Mesendoderm (in vitro differentiated cells): ENCODE data around the gene ATP6V0C.
A peak's percentile ranks its signal among the peaks of the same experiment; 100 is the strongest.

Experiments used
- DNase-seq: peaks from one replicate; pipeline ENCODE4 v3.0.0; 2013
- H2AK5ac ChIP-seq: 2 replicates; pipeline ENCODE4 v1.6.1; 2013; ENCODE audit warnings: low read length, inconsistent platforms
- H2BK120ac ChIP-seq: 2 replicates; pipeline ENCODE4 v1.6.1; 2013; ENCODE audit warnings: low read depth, mild to moderate bottlenecking, low read length, moderate library complexity, mixed read lengths
- H2BK15ac ChIP-seq: replicated peaks from 2 replicates; pipeline ENCODE4 v1.6.1; 2013; ENCODE audit warnings: low read depth, mild to moderate bottlenecking, moderate library complexity
- H2BK5ac ChIP-seq: 2 replicates; pipeline ENCODE4 v1.6.1; 2013; ENCODE audit warnings: low read length, inconsistent platforms
- H3K18ac ChIP-seq: 2 replicates; pipeline ENCODE4 v1.6.1; 2013; ENCODE audit warnings: mild to moderate bottlenecking, low read length, mixed read lengths
- H3K23ac ChIP-seq: one replicate; pipeline ENCODE4 v1.6.1; 2013; ENCODE audit warnings: low read length
- H3K27ac ChIP-seq: 2 replicates; pipeline ENCODE4 v1.5.1; 2013; ENCODE audit warnings: low read depth, mild to moderate bottlenecking, inconsistent platforms, low read length, moderate library complexity
- H3K27me3 ChIP-seq: 2 replicates; pipeline ENCODE4 v1.6.1; 2013; ENCODE audit warnings: low read length, control low read depth, mild to moderate bottlenecking, inconsistent platforms; ENCODE audit not compliant: insufficient read depth, poor library complexity
- H3K36me3 ChIP-seq: 2 replicates; pipeline ENCODE4 v1.6.1; 2013; ENCODE audit warnings: low read length, inconsistent platforms; ENCODE audit not compliant: control insufficient read depth, insufficient read depth
- H3K4ac ChIP-seq: one replicate; pipeline ENCODE4 v1.6.1; 2013; ENCODE audit warnings: low read depth, mild to moderate bottlenecking, low read length, moderate library complexity
- H3K4me1 ChIP-seq: 2 replicates; pipeline ENCODE4 v1.6.1; 2013; ENCODE audit warnings: low read depth, low read length, inconsistent platforms; ENCODE audit not compliant: control insufficient read depth
- H3K4me2 ChIP-seq: 2 replicates; pipeline ENCODE4 v1.6.1; 2013; ENCODE audit warnings: low read length
- H3K4me3 ChIP-seq: 2 replicates; pipeline ENCODE4 v1.5.1; 2013; ENCODE audit warnings: mild to moderate bottlenecking, low read length
- H3K56ac ChIP-seq: one replicate; pipeline ENCODE4 v1.6.1; 2013; ENCODE audit warnings: low read length
- H3K79me1 ChIP-seq: 2 replicates; pipeline ENCODE4 v1.6.1; 2013; ENCODE audit warnings: low read length, inconsistent platforms
- H3K79me2 ChIP-seq: 2 replicates; pipeline ENCODE4 v1.6.1; 2013; ENCODE audit warnings: mild to moderate bottlenecking, low read length; ENCODE audit not compliant: control insufficient read depth, insufficient read depth
- H3K9ac ChIP-seq: 2 replicates; pipeline ENCODE4 v1.6.1; 2013; ENCODE audit warnings: low read length, inconsistent platforms
- H4K5ac ChIP-seq: one replicate; pipeline ENCODE4 v1.6.1; 2013; ENCODE audit warnings: low read length
- H4K8ac ChIP-seq: one replicate; pipeline ENCODE4 v1.6.1; 2013; ENCODE audit warnings: low read depth, mild to moderate bottlenecking, control low read depth, low read length, moderate library complexity
- WGBS: extraction: QIAGEN DNeasy Blood & Tissue Kit; methylation state at CpG from one replicate; pipeline ENCODE4 v1.1.7; 2013; ENCODE audit warnings: low lambda C conversion rate, missing lambda C conversion rate; ENCODE audit not compliant: insufficient coverage; ENCODE audit errors: extremely low coverage; 5-methylcytosine and 5-hydroxymethylcytosine counted together

Gene ATP6V0C

GRCh38 chr16:2471016-2471652, 42.6 kb upstream of the ATP6V0C start, which contains the start of gene NTN3:
TSS of gene NTN3 (plus strand) at chr16:2471297. CDS start at chr16:2471702, 405 bp downstream.
- Histone ChIP-seq H2BK5ac (no peak within 1 kb of the TSS), H2BK15ac (no peak within 1 kb of the TSS), H3K18ac (no peak within 1 kb of the TSS), H3K79me2 (no peaks in the 10 kb centered on the region), H3K4ac (no peak within 1 kb of the TSS), H2AK5ac (no peak within 1 kb of the TSS), H3K23ac (no peak within 1 kb of the TSS), H2BK120ac (no peak within 1 kb of the TSS), H4K8ac (no peak within 1 kb of the TSS), H3K4me1 (no peaks in the 10 kb centered on the region), H3K36me3 (no peaks in the 10 kb centered on the region), H4K5ac (no peak within 1 kb of the TSS), H3K27me3 (peaks cover 9% of the 10 kb centered on the region), H3K9ac (no peak within 1 kb of the TSS), H3K4me2 (peak within 1 kb of the TSS; percentile 9), H3K56ac (peak within 1 kb of the TSS; percentile 25), H3K27ac (no peak within 1 kb of the TSS), H3K4me3 (no peak within 1 kb of the TSS), H3K79me1 (no peaks in the 10 kb centered on the region)
- peak; percentile 43 for DNase-seq
- WGBS, result no CpG with 5 or more reads among the region's 59 CpGs

- no peak for DNase-seq
- WGBS, result no CpG with 5 or more reads among the region's 61 CpGs
- no peak overlapping the region for H2BK5ac ChIP-seq
- no peak overlapping the region for H4K5ac ChIP-seq
- peaks cover 9% of the 10 kb centered on the region for H3K27me3 ChIP-seq
- no peak overlapping the region for H3K23ac ChIP-seq
- no peak overlapping the region for H2BK15ac ChIP-seq
- no peaks in the 10 kb centered on the region for H3K4me1 ChIP-seq
- H3K79me2 ChIP-seq, result no peaks in the 10 kb centered on the region
- no peak overlapping the region for H3K18ac ChIP-seq
- no peak overlapping the region for H3K9ac ChIP-seq
- H3K4ac ChIP-seq, result no peak overlapping the region
- H3K56ac ChIP-seq, result peak overlapping the region; percentile 25
- H3K79me1 ChIP-seq, result no peaks in the 10 kb centered on the region
- H2AK5ac ChIP-seq, result no peak overlapping the region
- no peak overlapping the region for H3K4me2 ChIP-seq
- H3K36me3 ChIP-seq, result no peaks in the 10 kb centered on the region
- H4K8ac ChIP-seq, result no peak overlapping the region
- no peak overlapping the region for H2BK120ac ChIP-seq
- H3K4me3 ChIP-seq, result no peak overlapping the region
- H3K27ac ChIP-seq, result no peak overlapping the region
These were observed 41.9 kb upstream of the ATP6V0C start for GRCh38 chr16:2471653-2472487.

- H2BK5ac ChIP-seq, result no peak overlapping the region
- no peaks in the 10 kb centered on the region for H3K79me2 ChIP-seq
- H3K18ac ChIP-seq, result no peak overlapping the region
- H3K4me2 ChIP-seq, result no peak overlapping the region
- no peak overlapping the region for H4K8ac ChIP-seq
- H2AK5ac ChIP-seq, result no peak overlapping the region
- H3K4me1 ChIP-seq, result no peaks in the 10 kb centered on the region
- DNase-seq, result no peak
- no CpG with 5 or more reads among the region's 27 CpGs for WGBS
- H2BK15ac ChIP-seq, result no peak overlapping the region
- H2BK120ac ChIP-seq, result no peak overlapping the region
- H3K27me3 ChIP-seq, result peaks cover 9% of the 10 kb centered on the region
- no peak overlapping the region for H4K5ac ChIP-seq
- no peaks in the 10 kb centered on the region for H3K79me1 ChIP-seq
- no peak overlapping the region for H3K56ac ChIP-seq
- no peak overlapping the region for H3K27ac ChIP-seq
- no peak overlapping the region for H3K9ac ChIP-seq
- H3K36me3 ChIP-seq, result no peaks in the 10 kb centered on the region
- H3K23ac ChIP-seq, result no peak overlapping the region
- no peak overlapping the region for H3K4me3 ChIP-seq
- H3K4ac ChIP-seq, result no peak overlapping the region
These were observed 41.3 kb upstream of the ATP6V0C start for GRCh38 chr16:2472488-2472864.

- Histone ChIP-seq H2BK120ac (no peak overlapping the region), H3K79me2 (no peaks in the 10 kb centered on the region), H3K27me3 (peaks cover 9% of the 10 kb centered on the region), H3K9ac (no peak overlapping the region), H3K27ac (no peak overlapping the region), H4K5ac (no peak overlapping the region), H3K79me1 (no peaks in the 10 kb centered on the region), H2AK5ac (no peak overlapping the region), H3K4me3 (no peak overlapping the region), H2BK5ac (no peak overlapping the region), H3K18ac (no peak overlapping the region), H3K4me1 (no peaks in the 10 kb centered on the region), H3K4ac (no peak overlapping the region), H3K4me2 (no peak overlapping the region), H3K56ac (no peak overlapping the region), H3K36me3 (no peaks in the 10 kb centered on the region), H2BK15ac (no peak overlapping the region), H4K8ac (no peak overlapping the region), H3K23ac (no peak overlapping the region)
- DNase-seq, result no peak
- WGBS, result no CpG with 5 or more reads among the region's 14 CpGs
These were observed 40.8 kb upstream of the ATP6V0C start for GRCh38 chr16:2472885-2473445.

GRCh38 chr16:2473446-2473926, 40.3 kb upstream of the ATP6V0C start:
- Histone ChIP-seq H2BK5ac (no peak overlapping the region), H2BK120ac (no peak overlapping the region), H2AK5ac (no peak overlapping the region), H3K56ac (no peak overlapping the region), H3K9ac (no peak overlapping the region), H2BK15ac (no peak overlapping the region), H3K79me1 (no peaks in the 10 kb centered on the region), H3K36me3 (no peaks in the 10 kb centered on the region), H3K23ac (no peak overlapping the region), H3K4me3 (no peak overlapping the region), H3K4ac (no peak overlapping the region), H3K27ac (no peak overlapping the region), H4K5ac (no peak overlapping the region), H3K18ac (no peak overlapping the region), H3K4me1 (no peaks in the 10 kb centered on the region), H3K27me3 (peaks cover 9% of the 10 kb centered on the region), H4K8ac (no peak overlapping the region), H3K4me2 (no peak overlapping the region), H3K79me2 (no peaks in the 10 kb centered on the region)
- no CpG with 5 or more reads among the region's 49 CpGs for WGBS
- no peak for DNase-seq
